B cell (primary cell): ENCODE results near the gene NCKIPSD. TPM values are rescaled to one million over a fixed set of nuclear protein-coding genes. Genes with fewer than 3 reads are reported as not detected.
A peak's percentile ranks its signal among the peaks of the same experiment; 100 is the strongest.

Experiments
- ATAC-seq: fragments of 200-7000 bp; cut with Tn5 transposase; one replicate; pipeline ENCODE4 v1.10.0; 2021; ENCODE audit warnings: low read depth, mild to moderate bottlenecking, moderate number of reproducible peaks, moderate library complexity
- CTCF ChIA-PET: fragments of 350-600 bp; sonication (Branson Sonifier 250); formaldehyde crosslinking; loops from one replicate; lab custom pipeline; 2021; ENCODE audit warnings: antibody characterized with exemption, inconsistent platforms; lab: Charles Lee
- POLR2A ChIA-PET: fragments of 350-600 bp; sonication (Branson Sonifier 250); formaldehyde crosslinking; loops from one replicate; lab custom pipeline; 2021; ENCODE audit warnings: antibody characterized with exemption; lab: Charles Lee
- DNase-seq: peaks from one replicate; pipeline ENCODE4 v3.0.0; 2013
- H2AFZ ChIP-seq: 2 replicates; pipeline ENCODE4 v1.6.1; 2012; ENCODE audit warnings: mild to moderate bottlenecking, low read depth, low read length; ENCODE audit not compliant: insufficient read depth, poor library complexity, severe bottlenecking
- H3K27ac ChIP-seq, 2 donors: 1 replicate in 1 of 2; 2 replicates in 1 of 2; pipeline ENCODE4 v1.5.1; 2012 to 2013; ENCODE audit warnings: low read length in 2 of 2, mild to moderate bottlenecking in 2 of 2, moderate library complexity in 1 of 2
- H3K27me3 ChIP-seq, 4 experiments: fragments of 200-600 bp in 1 of 4; sonication (generic) in 1 of 4; replicated peaks in 1 of 4; 1 replicate in 2 of 4; 2 replicates in 2 of 4; pipeline versions ENCODE4 v1.6.1 to v1.7.0; 2013 to 2016; ENCODE audit warnings: low read length in 3 of 4, mild to moderate bottlenecking in 2 of 4, mixed read lengths in 1 of 4, moderate library complexity in 1 of 4; ENCODE audit not compliant: insufficient read depth in 4 of 4, control insufficient read depth in 3 of 4; ENCODE audit errors: control extremely low read depth in 1 of 4
- H3K36me3 ChIP-seq, 2 experiments: replicated peaks in 1 of 2; 1 replicate in 1 of 2; 2 replicates in 1 of 2; pipeline versions ENCODE4 v1.6.1 to v1.7.1; 2013; ENCODE audit warnings: low read length in 1 of 2; ENCODE audit not compliant: insufficient read depth in 2 of 2, control insufficient read depth in 1 of 2; ENCODE audit errors: control extremely low read depth in 1 of 2, extremely low read depth in 1 of 2
- H3K4me1 ChIP-seq, 2 donors: fragments of 200-600 bp in 1 of 2; sonication (generic) in 1 of 2; 1 replicate in 1 of 2; 2 replicates in 1 of 2; pipeline versions ENCODE4 v1.5.1 to v1.6.1; 2013 to 2017; ENCODE audit warnings: low read length in 2 of 2; ENCODE audit not compliant: control insufficient read depth in 2 of 2, insufficient read depth in 2 of 2
- H3K4me2 ChIP-seq: replicated peaks from 2 replicates; pipeline ENCODE3; 2012; ENCODE audit warnings: mild to moderate bottlenecking, low read depth, low read length; ENCODE audit not compliant: poor library complexity, severe bottlenecking
- H3K4me3 ChIP-seq, 5 experiments: fragments of 200-600 bp in 1 of 5; sonication (generic) in 1 of 5; 1 replicate in 3 of 5; 2 replicates in 2 of 5; pipeline versions ENCODE4 v1.5.1 to v1.7.0; 2011 to 2016; ENCODE audit warnings: low read length in 4 of 5, mild to moderate bottlenecking in 4 of 5, low read depth in 2 of 5, control low read depth in 1 of 5, moderate library complexity in 1 of 5; ENCODE audit not compliant: insufficient read depth in 1 of 5; ENCODE audit errors: control extremely low read depth in 1 of 5, extremely low read depth in 1 of 5
- H3K79me2 ChIP-seq: fragments of 200-600 bp; sonication (generic); one replicate; pipeline ENCODE4 v1.6.0; 2016; ENCODE audit warnings: low read length; ENCODE audit not compliant: control insufficient read depth, insufficient read depth
- H3K9ac ChIP-seq: fragments of 200-600 bp; sonication (generic); 2 replicates; pipeline ENCODE4 v1.6.1; 2017; ENCODE audit warnings: mild to moderate bottlenecking, low read length, moderate library complexity
- H3K9me3 ChIP-seq, 3 donors: one replicate each; pipeline versions ENCODE4 v1.6.1 to v1.7.1; 2013; ENCODE audit warnings: low read length in 2 of 3; ENCODE audit not compliant: control insufficient read depth in 2 of 3, insufficient read depth in 1 of 3; ENCODE audit errors: control extremely low read depth in 1 of 3
- H4K20me1 ChIP-seq: 2 replicates; pipeline ENCODE4 v1.6.0; 2012; ENCODE audit warnings: mild to moderate bottlenecking, low read length; ENCODE audit not compliant: insufficient read depth, control insufficient read depth, poor library complexity, severe bottlenecking
- H3K27ac Mint-ChIP-seq: one replicate; pipeline ENCODE4 v1.8.0; 2021; ENCODE audit warnings: mixed read lengths
- H3K27me3 Mint-ChIP-seq: one replicate; pipeline ENCODE4 v1.8.0; 2021; ENCODE audit warnings: mixed read lengths
- H3K4me1 Mint-ChIP-seq: one replicate; pipeline ENCODE4 v1.8.0; 2021; ENCODE audit warnings: mixed read lengths
- H3K4me3 Mint-ChIP-seq: one replicate; pipeline ENCODE4 v1.8.0; 2021; ENCODE audit warnings: mixed read lengths
- H3K9me3 Mint-ChIP-seq: one replicate; pipeline ENCODE4 v1.8.0; 2022; ENCODE audit warnings: mixed read lengths; ENCODE audit not compliant: insufficient read depth
- EZH2 ChIP-seq: IDR thresholded peaks from 2 replicates; pipeline ENCODE4 v1.6.1; 2012; ENCODE audit warnings: borderline replicate concordance, low read depth, mild to moderate bottlenecking, moderate library complexity, low read length; ENCODE audit not compliant: insufficient read depth, poor library complexity, severe bottlenecking
- WGBS: methylation state at CpG from one replicate; pipeline ENCODE4 v1.1.5; 2013; ENCODE audit warnings: missing lambda C conversion rate; ENCODE audit not compliant: insufficient coverage; 5-methylcytosine and 5-hydroxymethylcytosine counted together
- intact Hi-C: fragments of 100-400 bp; cut with micrococcal nuclease; formaldehyde crosslinking; loops from one replicate; pipeline ENCODE4 v1.10.0; 2022
- polyA plus RNA-seq: library from polyadenylated mRNA; depleted of rRNA; stranded (reverse); fragments of >200 nt; gene quantifications from 2 replicates; pipeline ENCODE4 v1.2.3, GENCODE V29; 2012
- total RNA-seq, 2 donors: library from RNA; stranded (reverse); fragments of 120-200 nt in 1 of 2; gene quantifications; 1 replicate in 1 of 2; 2 replicates in 1 of 2; pipeline versions ENCODE4 v1.2.3 to v1.2.4, GENCODE V29; 2013 to 2022
- TF ChIP-seq, protein P1 (sequence below): fragments of 200-600 bp; IDR thresholded peaks from one replicate; pipeline ENCODE4 v1.8.0; 2022; ENCODE audit warnings: antibody characterized with exemption, mild to moderate bottlenecking

The NCKIPSD gene
- total and polyA plus RNA-seq, 2 donors (not counting 1 experiment from before 2014, with no cell fraction given) = 19.1 to 24.6 TPM

DNA sequence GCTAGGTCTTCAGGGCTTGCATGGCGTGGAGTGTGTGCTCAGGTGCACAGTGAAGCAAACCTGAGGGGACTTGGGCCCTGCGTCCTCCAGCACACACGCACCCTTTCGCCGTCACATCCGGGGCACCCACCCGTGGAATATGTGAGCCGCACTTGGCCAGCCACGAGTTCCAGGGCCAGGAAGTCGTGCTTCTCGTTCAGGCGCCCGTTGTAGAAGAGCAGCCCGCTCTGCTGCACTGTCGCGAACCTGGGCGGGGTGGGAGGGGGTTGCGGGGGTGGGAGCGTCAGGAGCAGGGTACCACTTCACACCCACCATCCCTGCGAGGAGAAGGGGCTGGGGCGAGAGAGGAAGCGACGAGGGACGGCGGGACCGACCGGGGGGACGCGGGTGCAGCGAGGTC lies 30.1 kb downstream of the NCKIPSD start:
- no peaks in the 10 kb centered on the region for H3K79me2 ChIP-seq
- DNase-seq (peak; percentile 66), ATAC-seq (peak; percentile 29)
- WGBS = 17% methylated on average over 18 of the region's 30 CpGs
- Mint-ChIP-seq H3K4me3 (peak overlapping the region; percentile 83), H3K27me3 (peaks cover 9% of the 10 kb centered on the region), H3K4me1 (peaks cover 17% of the 10 kb centered on the region), H3K9me3 (no peaks in the 10 kb centered on the region), H3K27ac (peak overlapping the region; percentile 15)
- peak overlapping the region; percentile 85 for H2AFZ ChIP-seq
- H3K4me1 ChIP-seq = peaks cover 5 to 18% of the 10 kb centered on the region in 2 donors
- peak overlapping the region in 4 of 5 experiments; percentile 44 to 66 (median 62) for H3K4me3 ChIP-seq
- ChIA-PET CTCF (interaction anchor here (1.4 kb wide), 1 partner anchor 31 kb away, joined by 3 read pairs; no protein-coding TSS in a partner anchor), POLR2A (interaction anchor here (0.6 kb wide), 1 partner anchor 12 kb away, joined by 6 read pairs; no protein-coding TSS in a partner anchor)
- H4K20me1 ChIP-seq = no peaks in the 10 kb centered on the region
- H3K9ac ChIP-seq = peak overlapping the region; percentile 66
- TF ChIP-seq, protein P1, sequence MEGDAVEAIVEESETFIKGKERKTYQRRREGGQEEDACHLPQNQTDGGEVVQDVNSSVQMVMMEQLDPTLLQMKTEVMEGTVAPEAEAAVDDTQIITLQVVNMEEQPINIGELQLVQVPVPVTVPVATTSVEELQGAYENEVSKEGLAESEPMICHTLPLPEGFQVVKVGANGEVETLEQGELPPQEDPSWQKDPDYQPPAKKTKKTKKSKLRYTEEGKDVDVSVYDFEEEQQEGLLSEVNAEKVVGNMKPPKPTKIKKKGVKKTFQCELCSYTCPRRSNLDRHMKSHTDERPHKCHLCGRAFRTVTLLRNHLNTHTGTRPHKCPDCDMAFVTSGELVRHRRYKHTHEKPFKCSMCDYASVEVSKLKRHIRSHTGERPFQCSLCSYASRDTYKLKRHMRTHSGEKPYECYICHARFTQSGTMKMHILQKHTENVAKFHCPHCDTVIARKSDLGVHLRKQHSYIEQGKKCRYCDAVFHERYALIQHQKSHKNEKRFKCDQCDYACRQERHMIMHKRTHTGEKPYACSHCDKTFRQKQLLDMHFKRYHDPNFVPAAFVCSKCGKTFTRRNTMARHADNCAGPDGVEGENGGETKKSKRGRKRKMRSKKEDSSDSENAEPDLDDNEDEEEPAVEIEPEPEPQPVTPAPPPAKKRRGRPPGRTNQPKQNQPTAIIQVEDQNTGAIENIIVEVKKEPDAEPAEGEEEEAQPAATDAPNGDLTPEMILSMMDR = no peak
- TF ChIP-seq EZH2 = no peak
- intact Hi-C loops = loop anchor here (1.0 to 2.0 kb wide), 4 partner anchors 20 to 98 kb away; partner anchors contain the start of genes NCKIPSD, SLC26A6 and UQCRC1
- H3K9me3 ChIP-seq = peaks cover 0 to 12% (median 0%) of the 10 kb centered on the region in 3 donors
- peak overlapping the region in 1 of 2 donors; percentile 24 for H3K27ac ChIP-seq
- H3K36me3 ChIP-seq = no peaks in the 10 kb centered on the region
- peaks cover 0 to 37% (median 4%) of the 10 kb centered on the region in 4 experiments for H3K27me3 ChIP-seq
- H3K4me2 ChIP-seq = peak overlapping the region; percentile 95

DNA sequence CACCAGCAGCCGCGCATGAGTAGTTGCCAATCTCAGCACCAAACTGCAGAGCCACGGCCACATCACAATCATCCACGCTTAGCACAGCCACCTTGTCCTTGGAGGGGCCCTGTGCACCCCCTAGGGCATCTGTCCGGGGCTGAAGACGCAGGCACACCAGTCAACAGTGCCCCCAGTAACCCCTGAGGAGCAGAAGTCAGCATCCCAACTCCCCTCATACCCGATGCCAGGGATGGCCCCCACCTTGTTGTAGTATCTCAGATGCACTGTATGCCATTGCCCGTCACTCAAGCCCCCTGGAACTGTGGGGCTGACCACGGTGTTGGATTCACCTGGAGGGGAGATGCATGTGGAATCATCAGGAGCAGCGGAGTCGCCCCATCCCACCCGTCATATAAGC lies 30.7 kb downstream of the NCKIPSD start:
- intact Hi-C loops = no loop called here
- H3K4me3 ChIP-seq = peak overlapping the region in 1 of 5 experiments; percentile 57
- H4K20me1 ChIP-seq = no peaks in the 10 kb centered on the region
- H3K27ac ChIP-seq = no peak overlapping the region
- no peaks in the 10 kb centered on the region for H3K36me3 ChIP-seq
- H3K9me3 Mint-ChIP-seq = no peaks in the 10 kb centered on the region
- H3K27me3 Mint-ChIP-seq = peaks cover 9% of the 10 kb centered on the region
- peaks cover 0 to 6% (median 0%) of the 10 kb centered on the region in 3 donors for H3K9me3 ChIP-seq
- peak overlapping the region; percentile 83 for H3K4me3 Mint-ChIP-seq
- peaks cover 17% of the 10 kb centered on the region for H3K4me1 Mint-ChIP-seq
- WGBS = 86% methylated on average over 7 of the region's 12 CpGs
- TF ChIP-seq EZH2 = no peak
- TF ChIP-seq, protein P1 = no peak
- peak overlapping the region; percentile 66 for H3K9ac ChIP-seq
- H3K27me3 ChIP-seq = peaks cover 0 to 32% (median 1%) of the 10 kb centered on the region in 4 experiments
- CTCF ChIA-PET = interaction anchor here (1.3 to 1.5 kb wide), 2 partner anchors 8 to 21 kb away, joined by 3 to 4 read pairs; partner anchors contain the start of gene CELSR3
- POLR2A ChIA-PET = interaction anchor here (0.6 kb wide), 1 partner anchor 12 kb away, joined by 6 read pairs; no protein-coding TSS in a partner anchor
- no peak overlapping the region for H2AFZ ChIP-seq
- peak overlapping the region; percentile 95 for H3K4me2 ChIP-seq
- no peak overlapping the region for H3K27ac Mint-ChIP-seq
- peaks cover 5 to 18% of the 10 kb centered on the region in 2 donors for H3K4me1 ChIP-seq
- no peak for DNase-seq
- H3K79me2 ChIP-seq = no peaks in the 10 kb centered on the region
- ATAC-seq = no peak
